HEK293T (cell line): ENCODE results near the gene DLG5.

Experiments
- CTCF ChIA-PET: fragments of 350-600 bp; formaldehyde crosslinking; extraction: SDS; loops from one replicate; lab custom pipeline; 2021; ENCODE audit warnings: antibody characterized with exemption, inconsistent platforms; lab: Yijun Ruan, JAX
- POLR2A ChIA-PET: fragments of 350-600 bp; formaldehyde crosslinking; extraction: SDS; loops from one replicate; lab custom pipeline; 2020; ENCODE audit warnings: antibody characterized with exemption, inconsistent platforms; lab: Yijun Ruan, JAX
- DNase-seq: peaks from one replicate; pipeline ENCODE4 v3.0.0; 2012; ENCODE audit warnings: mixed read lengths; ENCODE audit errors: extremely low spot score
- ARNT ChIP-seq: fragments of 450-650 bp; IDR thresholded peaks from 2 replicates; pipeline ENCODE4 v1.6.1; 2017; ENCODE audit warnings: mild to moderate bottlenecking
- BHLHE40 ChIP-seq: fragments of 450-650 bp; IDR thresholded peaks from 2 replicates; pipeline ENCODE4 v1.6.1; 2016; ENCODE audit warnings: mild to moderate bottlenecking, moderate library complexity, borderline replicate concordance
- CTBP1 ChIP-seq: fragments of 450-650 bp; IDR thresholded peaks from 2 replicates; pipeline ENCODE4 v1.6.1; 2016; ENCODE audit warnings: borderline replicate concordance
- ELF4 ChIP-seq: fragments of 450-650 bp; IDR thresholded peaks from 2 replicates; pipeline ENCODE4 v1.6.1; 2017; ENCODE audit warnings: antibody characterized with exemption
- FOXA1 ChIP-seq: fragments of 450-650 bp; IDR thresholded peaks from 2 replicates; pipeline ENCODE4 v1.6.1; 2016; ENCODE audit warnings: mild to moderate bottlenecking
- FOXK2 ChIP-seq: fragments of 450-650 bp; IDR thresholded peaks from 2 replicates; pipeline ENCODE4 v1.6.1; 2016; ENCODE audit warnings: mild to moderate bottlenecking
- FOXM1 ChIP-seq: fragments of 450-650 bp; IDR thresholded peaks from 2 replicates; pipeline ENCODE4 v1.6.1; 2017; ENCODE audit warnings: mild to moderate bottlenecking, borderline replicate concordance
- HDGF ChIP-seq: fragments of 450-650 bp; IDR thresholded peaks from 2 replicates; pipeline ENCODE4 v1.6.1; 2017; ENCODE audit warnings: antibody characterized with exemption, borderline replicate concordance
- L3MBTL2 ChIP-seq: fragments of 450-650 bp; conservative IDR thresholded peaks from 2 replicates; pipeline ENCODE4 v1.6.1; 2016; ENCODE audit warnings: mild to moderate bottlenecking
- LEF1 ChIP-seq: fragments of 450-650 bp; IDR thresholded peaks from 2 replicates; pipeline ENCODE4 v1.6.1; 2017; ENCODE audit warnings: mild to moderate bottlenecking, borderline replicate concordance
- NFRKB ChIP-seq: fragments of 450-650 bp; IDR thresholded peaks from 2 replicates; pipeline ENCODE4 v1.6.1; 2016; ENCODE audit warnings: mild to moderate bottlenecking, moderate library complexity
- PKNOX1 ChIP-seq: fragments of 450-650 bp; IDR thresholded peaks from 2 replicates; pipeline ENCODE4 v1.6.1; 2016
- SP1 ChIP-seq: fragments of 450-650 bp; IDR thresholded peaks from 2 replicates; pipeline ENCODE4 v1.6.1; 2017
- SUZ12 ChIP-seq: fragments of 450-650 bp; IDR thresholded peaks from 2 replicates; pipeline ENCODE4 v1.6.1; 2016; ENCODE audit warnings: mild to moderate bottlenecking
- ZNF384 ChIP-seq: fragments of 450-650 bp; IDR thresholded peaks from 2 replicates; pipeline ENCODE4 v1.6.1; 2016

DLG5 gene

DNA sequence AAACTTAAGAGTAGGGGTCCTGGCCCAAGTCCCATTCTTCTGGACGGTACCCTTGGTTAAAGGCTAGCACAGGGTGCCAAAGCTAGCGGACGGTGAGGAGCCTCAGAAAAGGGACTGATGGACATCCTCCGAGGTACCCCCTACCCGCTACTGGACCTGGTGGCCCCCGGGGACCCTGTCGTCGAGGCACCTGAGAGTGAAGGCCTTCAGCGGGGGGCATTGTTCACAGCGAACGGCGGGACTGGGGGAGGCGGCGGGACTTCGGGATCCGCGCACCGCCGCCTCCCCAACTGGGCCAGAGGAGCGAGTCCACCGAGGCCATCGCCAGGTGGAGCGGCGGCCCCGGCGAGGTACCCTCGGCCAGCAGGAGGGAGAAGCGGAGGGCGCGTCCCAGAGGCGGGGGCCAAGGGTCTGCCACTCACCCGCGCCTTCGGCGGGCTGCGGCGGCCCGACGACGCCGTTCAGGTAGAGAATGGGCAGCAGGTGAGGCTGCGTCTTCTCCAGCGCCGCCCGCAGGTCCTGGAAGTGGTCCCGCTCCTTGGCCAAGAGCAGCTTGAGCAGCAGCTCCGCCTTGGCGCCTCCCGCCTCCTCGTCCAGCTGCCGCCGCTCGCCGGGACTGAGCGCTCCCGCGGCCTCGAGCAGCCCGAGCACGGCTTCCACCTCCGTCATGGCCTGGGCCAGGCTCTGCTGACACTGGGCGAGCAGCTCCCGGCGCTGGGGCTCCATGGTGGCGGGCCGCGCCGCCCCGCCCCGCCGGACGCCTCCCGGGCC lies 575 bp downstream of the DLG5 start:
- peak; percentile 50 for DNase-seq
- TF ChIP-seq ZNF384 (no peak), ARNT (no peak), SUZ12 (no peak), L3MBTL2 (peak; percentile 42; the same call in 1 of the 2 replicates), NFRKB (no peak), FOXA1 (no peak), HDGF (no peak), FOXM1 (no peak)
- CTCF ChIA-PET, result no interaction called here
- POLR2A ChIA-PET, result interaction anchor here (0.8 to 1.3 kb wide), 3 partner anchors 9 to 52 kb away, joined by 3 to 4 read pairs (median 3); no protein-coding TSS in a partner anchor

GRCh38 chr10:77925410-77925794 lies 1.2 kb downstream of the DLG5 start:
- TF ChIP-seq ELF4, result no peak
- TF ChIP-seq NFRKB, result no peak
- TF ChIP-seq SUZ12, result no peak
- TF ChIP-seq L3MBTL2, result no peak
- DNase-seq, result peak; percentile 57
- ChIA-PET POLR2A (interaction anchor here (1.1 to 1.3 kb wide), 2 partner anchors 9 to 52 kb away, joined by 3 to 4 read pairs; no protein-coding TSS in a partner anchor), CTCF (no interaction called here)

DNA sequence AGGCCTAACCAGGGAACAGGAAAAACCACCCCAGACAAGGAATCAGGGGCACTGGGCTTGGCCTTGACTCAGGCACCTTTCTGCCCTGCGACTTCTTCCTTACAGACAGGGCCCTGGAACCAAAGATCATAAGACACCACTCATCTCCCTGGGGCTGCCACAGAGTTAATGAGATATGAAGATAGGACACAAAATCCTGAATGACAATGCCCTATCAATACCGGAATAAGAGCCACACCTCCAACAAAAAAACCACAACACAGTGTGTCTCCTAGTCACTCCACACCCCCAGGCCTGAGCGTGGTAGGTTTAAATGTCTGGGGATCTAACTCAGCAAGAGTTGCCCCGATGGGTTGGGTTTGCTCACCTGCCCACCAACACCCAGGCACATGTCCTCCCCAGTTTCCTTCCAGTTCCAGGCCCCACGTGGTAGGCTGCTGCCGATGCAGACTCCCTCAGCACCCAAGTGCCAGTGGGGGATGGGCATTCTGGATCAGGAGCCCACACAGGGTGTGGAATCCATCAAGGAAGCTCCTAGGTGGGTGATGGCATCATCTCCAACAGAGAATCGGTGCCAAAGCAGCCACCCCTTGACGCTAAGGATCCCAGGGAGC lies 3.9 kb downstream of the DLG5 start:
- CTCF ChIA-PET, result interaction anchor here (0.8 kb wide), 1 partner anchor 10 kb away, joined by 3 read pairs; no protein-coding TSS in a partner anchor
- POLR2A ChIA-PET, result no interaction called here
- DNase-seq, result no peak
- TF ChIP-seq ARNT (no peak), L3MBTL2 (no peak), NFRKB (no peak), FOXK2 (no peak), LEF1 (no peak), CTBP1 (no peak), FOXA1 (no peak), SP1 (no peak), ELF4 (no peak)

GRCh38 chr10:77922055-77922454 lies 4.5 kb downstream of the DLG5 start:
- CTCF ChIA-PET, result interaction anchor here (0.8 kb wide), 1 partner anchor 9 kb away, joined by 3 read pairs; no protein-coding TSS in a partner anchor
- no peak for TF ChIP-seq L3MBTL2
- no peak for TF ChIP-seq CTBP1
- no peak for TF ChIP-seq PKNOX1
- no peak for TF ChIP-seq ZNF384
- TF ChIP-seq SP1, result no peak
- TF ChIP-seq SUZ12, result no peak
- no peak for TF ChIP-seq ARNT
- POLR2A ChIA-PET, result no interaction called here
- no peak for DNase-seq

DNA sequence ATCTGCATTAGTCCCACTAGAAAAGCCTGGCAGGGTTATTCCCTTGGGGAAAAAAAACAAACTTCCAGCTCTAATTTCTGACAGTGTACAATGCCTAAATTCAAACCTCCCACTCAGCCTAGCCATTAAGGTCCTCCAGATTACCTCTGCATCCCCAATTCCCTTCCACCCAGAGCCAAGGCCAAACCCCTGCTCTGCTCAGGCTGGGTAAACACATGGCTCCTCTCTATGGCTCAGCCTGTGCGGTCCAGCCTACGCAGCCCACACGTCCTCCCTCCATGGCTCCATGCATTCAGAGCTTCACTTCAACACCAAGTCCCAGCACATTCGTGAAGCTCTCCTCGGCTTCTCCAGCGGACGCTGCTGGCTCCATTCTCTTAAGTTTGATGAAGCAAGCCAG lies 5.2 kb downstream of the DLG5 start:
- ChIA-PET POLR2A (no interaction called here), CTCF (interaction anchor here (0.9 kb wide), 1 partner anchor 54 kb away, joined by 3 read pairs; no protein-coding TSS in a partner anchor)
- DNase-seq, result no peak
- TF ChIP-seq FOXM1 (no peak), FOXK2 (no peak), CTBP1 (no peak), SUZ12 (no peak), NFRKB (no peak)

- DNase-seq, result no peak
- no peak for TF ChIP-seq CTBP1
- TF ChIP-seq FOXA1, result no peak
- TF ChIP-seq PKNOX1, result no peak
- no peak for TF ChIP-seq L3MBTL2
- no peak for TF ChIP-seq FOXK2
- no peak for TF ChIP-seq NFRKB
- no peak for TF ChIP-seq BHLHE40
- no peak for TF ChIP-seq ELF4
- POLR2A ChIA-PET, result no interaction called here
- CTCF ChIA-PET, result no interaction called here
Measured at GRCh38 chr10:77920495-77920894, 6.1 kb downstream of the DLG5 start.

- ChIA-PET POLR2A (no interaction called here), CTCF (interaction anchor here (0.7 kb wide), 1 partner anchor 249 kb away, joined by 4 read pairs; no protein-coding TSS in a partner anchor)
- no peak for DNase-seq
- TF ChIP-seq PKNOX1 (no peak), LEF1 (no peak), BHLHE40 (no peak), CTBP1 (no peak)
Measured at GRCh38 chr10:77919713-77920108, 6.8 kb downstream of the DLG5 start.
